ENCODE data around the gene NRP1. TPM values are rescaled to one million over a fixed set of nuclear protein-coding genes. Genes with fewer than 3 reads are reported as not detected.

Gene NRP1
- polyA plus RNA-seq, 2 of the 4 experiments (the other 2 are of a cell fraction) = 121 to 259 TPM

GRCh38 chr10:33321516-33321915 lies 13.0 kb downstream of the NRP1 start (continued):
- TF ChIP-seq NPAS2 (CRISPR knock-in tag; IDR thresholded peaks at IDR 0.05; ENCODE audit: borderline replicate concordance) (no peak), BCL3 (IDR thresholded peaks at IDR 0.05) (no peak), EHF (CRISPR knock-in tag; IDR thresholded peaks at IDR 0.05) (no peak), REST (IDR thresholded peaks at IDR 0.05) (no peak), CEBPB (IDR thresholded peaks at IDR 0.05) (no peak), MAFK (IDR thresholded peaks at IDR 0.05; ENCODE audit: partially characterized antibody) (no peak)

GRCh38 chr10:33320288-33320687 lies 14.2 kb downstream of the NRP1 start:
- ChIA-PET CTCF (interaction anchor here (1.1 to 1.2 kb wide), 2 partner anchors 11 to 12 kb away, joined by 3 to 4 read pairs; no protein-coding TSS in a partner anchor), POLR2A (no interaction called here)
- no peak for TF ChIP-seq USF2 (IDR thresholded peaks at IDR 0.05)
- no peak for TF ChIP-seq E2F6 (IDR thresholded peaks at IDR 0.05; ENCODE audit: borderline replicate concordance, low read depth)
- no peak for TF ChIP-seq CEBPB (IDR thresholded peaks at IDR 0.05)
- TF ChIP-seq EHF (CRISPR knock-in tag; IDR thresholded peaks at IDR 0.05) = no peak
- no peak for TF ChIP-seq RAD21 (conservative IDR thresholded peaks at IDR 0.05 in 1 of 2, IDR thresholded peaks at IDR 0.05 in 1 of 2)
- no peak for TF ChIP-seq NR3C1 (IDR thresholded peaks at IDR 0.05)
- TF ChIP-seq TFCP2L1 (CRISPR knock-in tag; IDR thresholded peaks at IDR 0.05) = no peak
- no peak for TF ChIP-seq EP300 (IDR thresholded peaks at IDR 0.05)
- no peak overlapping the region for H3K27ac ChIP-seq
- WGBS (ENCODE audit: missing lambda C conversion rate) = 97% methylated on average over 7 of the region's 7 CpGs
- no peak for DNase-seq (ENCODE audit: low read depth in 1 of 2, low spot score in 1 of 2)
- H3K9me3 ChIP-seq = no peaks in the 10 kb centered on the region
- no peak overlapping the region for H3K4me2 ChIP-seq
- no peak for ATAC-seq
- peaks cover 45% of the 10 kb centered on the region for H3K4me1 ChIP-seq
- no peak overlapping the region for H3K4me3 ChIP-seq
- FAIRE-seq = no peak

- peak overlapping the region; percentile 62 to 76 for H3K27ac ChIP-seq
- no peak overlapping the region for H3K4me3 ChIP-seq
- no peaks in the 10 kb centered on the region for H3K9me3 ChIP-seq
- ATAC-seq = no peak
- no peak for FAIRE-seq
- no peak for TF ChIP-seq HES2 (IDR thresholded peaks at IDR 0.05)
- TF ChIP-seq USF2 (IDR thresholded peaks at IDR 0.05) = no peak
- TF ChIP-seq HMGXB4 (CRISPR knock-in tag; IDR thresholded peaks at IDR 0.05; ENCODE audit: borderline replicate concordance) = no peak
- TF ChIP-seq HOXB13 (CRISPR knock-in tag; IDR thresholded peaks at IDR 0.05; ENCODE audit: low read depth) = no peak
- TF ChIP-seq ZC3H11A (IDR thresholded peaks at IDR 0.05) = no peak
- TF ChIP-seq ZFP36 (IDR thresholded peaks at IDR 0.05; ENCODE audit: borderline replicate concordance, partially characterized antibody) = no peak
- no peak for TF ChIP-seq FOSL2 (IDR thresholded peaks at IDR 0.05)
- TF ChIP-seq FOSL2 (CRISPR knock-in tag; IDR thresholded peaks at IDR 0.05) = no peak
- no peak for TF ChIP-seq CEBPB (IDR thresholded peaks at IDR 0.05)
- TF ChIP-seq EHMT2 (IDR thresholded peaks at IDR 0.05; ENCODE audit: low read depth) = no peak
- no peak for TF ChIP-seq CHD2 (IDR thresholded peaks at IDR 0.05; ENCODE audit: low read length, partially characterized antibody)
- no peak for TF ChIP-seq RARB (CRISPR knock-in tag; IDR thresholded peaks at IDR 0.05)
- WGBS (ENCODE audit: missing lambda C conversion rate) = 65% methylated on average over 4 of the region's 4 CpGs
- H3K4me1 ChIP-seq = peaks cover 52% of the 10 kb centered on the region
- no peak for DNase-seq (ENCODE audit: low read depth in 1 of 2, low spot score in 1 of 2)
- POLR2A ChIA-PET = no interaction called here
- H3K4me2 ChIP-seq = peak overlapping the region; percentile 32
- CTCF ChIA-PET = interaction anchor here (1.1 to 1.6 kb wide), 2 partner anchors 17 to 66 kb away, joined by 3 to 4 read pairs; no protein-coding TSS in a partner anchor
Measured at GRCh38 chr10:33315891-33316290, 18.6 kb downstream of the NRP1 start.
